Measurements from ENCODE around the gene DENND5B.
A peak's percentile ranks its signal among the peaks of the same experiment; 100 is the strongest.
"Not testable (repeated sequence)": the region's sequence is repeated elsewhere in the genome, so short reads cannot be mapped to it uniquely, and the experiment has no call there.

DENND5B gene

DNA sequence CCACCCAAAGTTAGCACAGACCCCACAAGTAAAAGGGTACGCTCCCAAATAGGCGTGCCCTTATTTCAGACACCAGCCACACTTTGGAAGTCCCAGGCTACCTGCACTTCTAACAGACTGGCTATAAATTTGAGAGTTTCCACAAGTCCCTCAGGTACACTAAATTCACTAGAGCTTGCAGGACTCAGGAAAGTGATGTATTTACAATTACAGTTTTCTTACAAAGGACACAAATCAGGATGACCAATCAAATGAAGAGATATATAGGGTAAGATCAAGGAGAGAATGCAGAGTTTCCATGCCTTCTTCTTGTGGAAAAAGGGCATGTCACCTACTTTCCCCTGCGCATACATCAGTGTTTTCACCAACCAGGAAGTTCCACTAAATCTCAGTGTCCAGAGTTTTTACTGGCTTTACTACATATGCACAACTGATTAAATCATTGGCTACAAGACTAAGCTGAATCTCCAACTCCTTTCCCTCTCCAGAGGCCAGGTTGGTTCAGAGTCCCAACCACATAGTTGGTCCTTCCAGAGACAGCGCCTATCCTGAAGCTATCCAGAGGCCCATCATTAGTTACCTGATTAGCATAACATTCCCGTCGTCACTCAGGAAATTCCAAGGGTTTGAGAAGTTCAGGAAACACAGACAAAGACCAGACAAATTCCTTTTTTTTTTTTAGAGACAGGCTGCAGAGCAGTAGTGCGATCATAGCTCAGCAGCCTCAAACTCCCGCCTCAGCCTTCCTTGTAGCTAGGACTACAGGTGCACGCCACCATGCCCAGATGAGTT lies 84.2 kb downstream of the DENND5B start:
- peak; percentile 92 for DNase-seq (ENCODE audit: low read depth, low spot score)

GRCh38 chr12:31504625-31505222 lies 86.2 kb downstream of the DENND5B start:
- no peak for DNase-seq (ENCODE audit: low read depth, low spot score)

DNA sequence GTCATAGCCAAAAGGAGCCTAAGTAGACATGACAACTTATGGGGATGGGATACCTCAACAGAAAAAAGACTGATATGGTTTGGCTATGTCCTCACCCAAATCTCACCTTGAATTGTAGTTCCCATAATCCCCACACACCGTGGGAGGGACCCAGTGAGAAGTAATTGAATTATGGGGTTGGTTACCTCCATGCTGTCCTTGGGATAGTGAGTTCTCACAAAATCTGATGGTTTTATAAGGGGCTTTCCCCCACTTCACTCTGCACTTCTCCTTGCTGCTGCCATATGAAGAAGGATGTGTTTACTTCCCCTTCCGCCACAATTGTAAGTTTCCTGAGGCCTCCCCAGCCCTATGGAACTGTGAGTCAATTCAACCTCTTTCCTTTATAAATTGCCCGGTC lies 89.9 kb downstream of the DENND5B start:
- DNase-seq (ENCODE audit: low read depth, low spot score): not testable (repeated sequence)

DNA sequence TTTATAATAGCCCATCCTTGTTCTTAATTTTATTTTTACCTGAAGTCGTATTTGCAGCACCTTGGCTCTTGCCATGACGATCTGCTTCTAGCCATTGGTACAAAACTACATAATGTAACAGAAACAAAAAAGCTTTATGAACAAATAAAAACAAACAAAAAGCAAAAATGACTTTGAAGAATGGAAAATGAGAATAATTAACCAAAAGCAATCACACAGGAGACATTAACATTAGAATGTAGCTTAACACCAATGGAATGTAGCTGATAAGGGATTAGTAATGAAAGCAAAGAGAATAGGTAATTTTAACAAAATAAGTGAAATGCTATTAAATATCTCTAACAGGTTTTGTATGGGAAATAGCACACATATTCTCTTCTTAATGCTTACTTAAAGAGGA lies 91.4 kb downstream of the DENND5B start:
- DNase-seq (ENCODE audit: low read depth, low spot score): no peak

- DNase-seq (ENCODE audit: low read depth, low spot score): no peak
Observed at GRCh38 chr12:31498424-31498823, 92.5 kb downstream of the DENND5B start.

DNA sequence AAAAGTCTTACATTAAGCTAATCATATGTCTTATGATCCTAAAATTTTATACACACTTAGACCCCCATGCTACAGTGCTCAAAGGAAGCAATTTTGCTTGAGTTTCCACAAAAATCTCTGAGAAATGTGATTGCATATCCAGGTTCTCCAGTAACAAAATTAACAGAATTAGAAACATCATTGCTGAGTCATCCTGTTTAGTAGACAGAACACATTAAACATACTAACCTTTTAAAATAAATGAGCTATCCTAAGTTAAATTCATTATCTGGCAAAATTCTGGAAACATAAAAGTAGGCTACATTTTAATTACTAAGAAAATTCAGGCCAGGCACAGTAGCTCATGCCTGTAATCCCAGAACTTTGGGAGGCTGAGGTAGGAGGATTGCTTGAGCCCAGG lies 94.7 kb downstream of the DENND5B start:
- no peak for DNase-seq (ENCODE audit: low read depth, low spot score)

DNA sequence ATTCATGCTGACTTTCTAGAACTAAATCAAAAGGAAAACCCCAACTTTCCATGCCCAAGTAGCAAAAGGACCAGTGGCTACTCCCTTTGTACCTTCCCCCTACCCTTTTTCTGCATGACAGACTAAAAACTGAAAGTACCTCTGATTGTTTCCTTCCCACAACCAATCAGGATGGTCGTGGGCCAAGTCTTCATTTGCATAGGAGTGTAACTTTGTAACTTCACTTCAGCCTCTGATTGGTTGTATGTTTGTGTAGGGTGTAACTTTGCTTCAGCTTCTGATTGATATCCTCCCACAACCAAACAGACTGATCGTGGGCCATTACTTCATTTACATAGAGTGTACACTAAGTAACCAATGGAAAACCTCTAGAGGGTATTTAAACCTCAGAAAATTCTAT lies 96.5 kb downstream of the DENND5B start:
- no peak for DNase-seq (ENCODE audit: low read depth, low spot score)

GRCh38 chr12:31492599-31493196 lies 98.2 kb downstream of the DENND5B start:
- DNase-seq (ENCODE audit: low read depth, low spot score): no peak

GRCh38 chr12:31491841-31492598 lies 98.9 kb downstream of the DENND5B start:
- DNase-seq (ENCODE audit: low read depth, low spot score): no peak

DNA sequence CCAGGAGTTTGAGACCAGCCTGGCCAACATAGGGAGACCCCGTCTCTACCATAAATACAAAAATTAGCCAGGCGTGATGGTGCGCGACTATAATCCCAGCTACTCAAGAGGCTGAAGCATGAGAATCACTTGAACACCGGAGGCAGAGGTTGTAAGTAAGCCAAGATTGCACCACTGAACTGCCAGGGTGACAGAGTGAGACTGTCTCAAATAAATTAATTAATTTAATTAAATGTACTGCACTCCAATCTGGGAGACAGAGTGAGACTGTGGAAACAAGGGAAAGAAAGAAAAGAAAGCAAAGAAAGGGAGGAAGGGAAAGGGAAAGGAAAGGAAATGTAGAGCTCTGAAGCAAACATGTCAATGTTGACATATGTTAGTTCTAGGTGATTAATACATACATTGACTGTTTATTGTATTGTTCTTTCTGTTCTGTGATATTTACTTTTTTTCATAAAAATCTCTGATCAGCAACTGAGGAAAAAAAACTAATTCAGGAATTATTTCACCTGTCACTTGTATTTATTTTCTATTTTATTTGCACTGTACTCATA lies 99.6 kb downstream of the DENND5B start:
- DNase-seq (ENCODE audit: low read depth, low spot score): no peak

DNA sequence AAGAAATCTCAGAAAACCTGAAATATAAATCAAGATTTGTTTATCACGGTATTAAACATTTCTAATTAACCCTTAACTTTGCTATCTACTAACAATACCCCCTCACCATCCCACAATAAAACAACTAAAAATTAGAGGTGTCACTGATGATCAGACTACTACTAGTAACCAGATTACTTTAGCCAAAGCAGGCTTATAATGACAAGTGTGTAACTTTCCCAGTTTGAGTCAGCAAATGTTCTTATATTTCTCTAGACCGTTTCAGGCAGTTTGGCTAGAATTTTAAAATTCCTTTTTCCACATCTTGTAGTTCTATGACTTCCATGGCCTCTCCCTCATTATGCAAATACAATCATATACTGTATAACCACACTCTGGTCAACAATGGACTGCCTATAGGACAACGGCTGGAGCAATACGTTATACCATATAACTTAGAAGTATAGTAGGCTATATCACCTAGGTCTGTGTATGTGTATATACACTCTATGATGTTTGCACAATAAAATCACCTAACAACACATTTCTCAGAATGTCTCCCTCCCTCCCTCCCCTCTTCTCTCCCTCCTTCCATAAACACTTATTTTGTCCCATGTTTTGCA lies 102.1 kb downstream of the DENND5B start:
- no peak for DNase-seq (ENCODE audit: low read depth, low spot score)

GRCh38 chr12:31485571-31485970 lies 105.4 kb downstream of the DENND5B start:
- DNase-seq (ENCODE audit: low read depth, low spot score): peak; percentile 42

DNA sequence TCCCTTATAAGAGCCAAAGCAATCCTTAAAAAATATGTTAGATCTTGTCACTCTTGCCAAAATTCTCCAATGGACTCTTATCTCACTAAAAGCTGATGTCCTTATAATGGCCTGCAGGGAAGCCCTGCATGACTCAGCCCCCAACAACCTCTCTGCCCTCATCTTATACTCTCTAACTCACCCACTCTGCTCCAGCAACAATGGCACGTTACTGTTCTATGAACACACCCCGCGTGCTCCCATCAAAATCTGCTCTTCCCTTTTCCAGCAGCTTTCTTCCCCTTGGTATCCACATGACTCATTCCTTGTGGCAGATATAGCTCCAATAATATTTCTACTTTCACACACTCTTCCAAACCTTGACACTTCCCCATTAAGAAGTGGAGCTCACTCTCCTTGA lies 108.1 kb downstream of the DENND5B start:
- no peak for DNase-seq (ENCODE audit: low read depth, low spot score)

- no peak for DNase-seq (ENCODE audit: low read depth, low spot score)
Observed at GRCh38 chr12:31481415-31481814, 109.5 kb downstream of the DENND5B start.

DNA sequence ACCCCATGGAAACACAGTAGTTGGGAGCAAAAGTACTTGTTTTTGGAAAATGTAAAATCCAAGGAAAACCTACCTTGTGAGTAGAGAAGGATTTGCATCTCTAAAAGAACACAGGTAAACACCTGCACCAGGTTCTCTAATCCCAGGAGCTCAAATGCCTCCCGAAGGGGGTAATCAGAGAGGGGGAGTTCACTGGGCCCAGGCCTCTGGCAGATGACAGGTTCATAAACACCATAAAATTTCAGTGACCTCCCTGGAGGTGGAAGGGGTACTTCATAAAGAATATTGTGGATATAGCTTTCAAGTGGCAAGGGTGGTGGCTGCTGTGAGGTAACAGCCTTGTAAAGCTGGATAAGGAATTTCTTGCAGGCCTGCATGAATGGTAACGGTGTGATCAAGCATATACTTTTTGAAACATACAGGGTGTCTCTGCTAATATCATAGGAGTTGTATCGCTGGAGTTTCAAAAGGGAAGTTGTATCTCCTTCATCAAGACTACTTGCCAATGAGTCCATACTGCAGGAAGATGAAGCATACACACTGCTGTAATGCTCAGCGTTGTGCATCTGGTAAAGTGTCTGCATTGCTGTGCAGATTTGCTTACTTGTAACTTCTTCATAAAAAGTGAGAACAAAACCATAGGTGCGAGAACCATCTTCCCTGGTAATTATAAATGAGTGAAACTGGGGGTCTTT lies 111.3 kb downstream of the DENND5B start:
- no peak for DNase-seq (ENCODE audit: low read depth, low spot score)

DNA sequence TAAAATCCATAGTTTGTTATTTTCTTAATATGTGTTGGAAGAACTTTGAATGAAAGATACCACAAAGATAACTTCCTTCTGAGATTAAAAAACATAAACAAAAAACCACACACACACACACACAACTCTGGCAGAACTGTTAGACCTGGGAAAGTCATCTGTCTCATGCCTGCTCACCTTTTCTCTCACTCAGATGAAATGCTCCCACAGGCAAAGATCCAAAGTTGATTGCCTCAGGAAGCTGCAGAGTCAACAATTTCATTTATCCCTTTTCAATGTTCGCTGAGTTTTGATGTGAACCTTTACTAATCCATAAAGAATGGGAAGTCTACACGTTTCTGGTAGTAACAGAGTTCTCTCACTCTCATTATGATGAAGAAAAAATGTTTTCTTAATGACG lies 112.0 kb downstream of the DENND5B start:
- no peak for DNase-seq (ENCODE audit: low read depth, low spot score)

DNA sequence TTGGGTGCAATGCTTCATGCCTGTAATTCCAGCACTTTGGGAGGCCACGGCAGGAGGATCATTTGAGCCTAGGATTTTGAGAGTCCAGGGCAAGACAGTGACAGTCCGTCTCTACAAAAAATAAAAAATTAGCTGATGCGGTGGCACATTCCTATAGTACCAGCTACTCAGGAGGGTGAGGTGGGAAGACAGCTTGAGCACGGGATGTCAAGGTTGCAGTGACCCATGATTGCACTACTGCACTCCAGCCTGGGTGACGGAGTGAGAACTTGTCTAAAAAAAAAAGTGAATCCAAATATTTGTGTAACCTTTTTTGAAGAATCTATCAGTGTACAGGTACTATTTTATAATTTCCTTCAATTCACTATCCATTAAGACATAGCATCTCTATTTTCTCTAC lies 112.5 kb downstream of the DENND5B start:
- DNase-seq (ENCODE audit: low read depth, low spot score): no peak

- no peak for DNase-seq (ENCODE audit: low read depth, low spot score)
Observed at GRCh38 chr12:31477687-31478086, 113.2 kb downstream of the DENND5B start.

DNA sequence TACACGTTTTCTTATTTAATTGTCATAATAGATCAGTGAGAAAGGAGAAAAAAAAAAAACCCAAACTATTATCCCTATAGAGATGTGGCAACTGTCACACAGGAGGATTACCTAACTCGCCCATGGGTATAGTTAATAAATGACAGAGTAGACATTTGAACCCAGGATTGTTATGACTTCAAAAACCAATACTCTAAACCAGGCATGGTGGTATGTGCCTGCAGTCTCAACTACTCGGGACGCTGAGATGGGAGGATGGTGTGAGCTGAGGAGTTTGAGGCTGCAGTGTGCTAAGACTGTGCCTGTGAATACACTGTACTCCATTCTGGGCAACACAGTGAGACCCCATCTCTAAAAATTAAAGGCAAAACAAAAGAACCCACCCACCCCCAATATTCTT lies 114.5 kb downstream of the DENND5B start:
- no peak for DNase-seq (ENCODE audit: low read depth, low spot score)

DNA sequence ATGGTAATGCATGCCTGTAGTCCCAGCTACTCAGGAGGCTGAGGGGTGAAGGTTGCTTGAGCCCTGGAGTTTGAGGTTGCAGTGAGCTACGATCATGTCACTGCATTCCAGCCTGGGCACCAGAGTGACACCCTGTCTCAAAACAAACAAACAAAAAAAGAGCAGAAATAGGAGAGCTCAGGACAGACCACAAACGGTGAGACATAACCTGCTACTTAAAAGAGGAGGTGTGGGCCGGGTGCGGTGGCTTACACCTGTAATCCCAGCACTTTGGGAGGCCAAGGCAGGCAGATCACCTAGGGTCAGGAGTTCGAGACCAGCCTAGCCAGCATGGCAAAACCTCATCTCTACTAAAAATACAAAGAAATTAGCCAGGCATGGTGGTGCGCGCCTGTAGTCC lies 115.3 kb downstream of the DENND5B start:
- not testable (repeated sequence) for DNase-seq (ENCODE audit: low read depth, low spot score)

DNA sequence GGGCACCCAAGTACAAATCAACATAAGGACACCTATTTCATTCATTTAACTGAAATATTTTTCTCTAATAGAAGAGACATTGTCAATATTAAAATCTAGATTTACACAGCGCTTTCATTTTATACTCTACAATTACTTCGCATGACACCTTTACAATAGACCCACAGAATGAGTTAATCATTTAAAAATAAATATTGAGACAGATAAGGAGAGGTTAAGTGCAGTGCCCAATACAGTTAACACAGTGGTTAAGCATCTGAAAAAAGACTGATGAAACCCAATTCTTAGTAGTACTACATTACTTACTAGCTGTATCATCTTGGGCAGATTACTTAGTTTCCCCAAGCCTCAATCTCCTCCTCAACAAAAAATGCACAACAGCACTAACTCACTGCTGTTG lies 116.2 kb downstream of the DENND5B start:
- no peak for DNase-seq (ENCODE audit: low read depth, low spot score)

All from ELF-1 (cell line).